ENCODE measurements around the gene IFIT3.

The IFIT3 gene

DNA sequence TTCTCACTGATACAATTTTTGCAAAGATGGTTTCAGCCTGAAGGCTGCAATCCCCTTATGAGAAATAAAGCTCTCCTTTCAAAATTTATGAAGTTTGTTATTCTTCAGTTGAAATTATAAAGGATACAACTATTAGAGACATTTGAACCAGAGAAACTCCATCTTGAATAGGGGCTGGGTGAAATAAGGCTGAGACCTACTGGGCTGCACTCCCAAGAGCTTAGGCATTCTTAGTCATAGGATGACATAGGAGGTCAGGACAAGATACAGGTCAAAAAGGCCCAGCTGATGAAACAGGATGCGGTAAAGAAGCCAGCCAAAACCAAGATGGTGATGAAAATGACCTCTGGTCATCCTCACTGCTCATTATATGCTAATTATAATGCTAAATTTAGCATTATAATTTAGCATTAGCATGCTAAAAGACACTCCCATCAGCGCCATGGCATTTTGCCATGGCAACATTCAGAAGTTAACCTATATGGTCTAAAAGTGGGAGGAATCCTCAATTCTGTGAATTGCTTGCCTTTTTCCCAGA is 27.7 kb downstream of the IFIT3 start:
- Histone ChIP-seq H3K79me2 (no peaks in the 10 kb centered on the region), H2AFZ (no peak overlapping the region), H3K4me3 (ENCODE audit: low read depth, low read length) (no peak overlapping the region), H3K9me3 (ENCODE audit: control insufficient read depth, low read length) (no peaks in the 10 kb centered on the region), H3K27me3 (ENCODE audit: control insufficient read depth, insufficient read depth, low read length) (no peaks in the 10 kb centered on the region), H3K36me3 (ENCODE audit: control insufficient read depth, insufficient read depth, low read length) (no peaks in the 10 kb centered on the region), H3K9ac (no peak overlapping the region), H3K4me1 (no peaks in the 10 kb centered on the region), H3K27ac (no peak overlapping the region), H3K4me2 (ENCODE audit: low read length) (no peak overlapping the region)
- TF ChIP-seq, protein P1, sequence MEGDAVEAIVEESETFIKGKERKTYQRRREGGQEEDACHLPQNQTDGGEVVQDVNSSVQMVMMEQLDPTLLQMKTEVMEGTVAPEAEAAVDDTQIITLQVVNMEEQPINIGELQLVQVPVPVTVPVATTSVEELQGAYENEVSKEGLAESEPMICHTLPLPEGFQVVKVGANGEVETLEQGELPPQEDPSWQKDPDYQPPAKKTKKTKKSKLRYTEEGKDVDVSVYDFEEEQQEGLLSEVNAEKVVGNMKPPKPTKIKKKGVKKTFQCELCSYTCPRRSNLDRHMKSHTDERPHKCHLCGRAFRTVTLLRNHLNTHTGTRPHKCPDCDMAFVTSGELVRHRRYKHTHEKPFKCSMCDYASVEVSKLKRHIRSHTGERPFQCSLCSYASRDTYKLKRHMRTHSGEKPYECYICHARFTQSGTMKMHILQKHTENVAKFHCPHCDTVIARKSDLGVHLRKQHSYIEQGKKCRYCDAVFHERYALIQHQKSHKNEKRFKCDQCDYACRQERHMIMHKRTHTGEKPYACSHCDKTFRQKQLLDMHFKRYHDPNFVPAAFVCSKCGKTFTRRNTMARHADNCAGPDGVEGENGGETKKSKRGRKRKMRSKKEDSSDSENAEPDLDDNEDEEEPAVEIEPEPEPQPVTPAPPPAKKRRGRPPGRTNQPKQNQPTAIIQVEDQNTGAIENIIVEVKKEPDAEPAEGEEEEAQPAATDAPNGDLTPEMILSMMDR (IDR thresholded peaks at IDR 0.05) = no peak

DNA sequence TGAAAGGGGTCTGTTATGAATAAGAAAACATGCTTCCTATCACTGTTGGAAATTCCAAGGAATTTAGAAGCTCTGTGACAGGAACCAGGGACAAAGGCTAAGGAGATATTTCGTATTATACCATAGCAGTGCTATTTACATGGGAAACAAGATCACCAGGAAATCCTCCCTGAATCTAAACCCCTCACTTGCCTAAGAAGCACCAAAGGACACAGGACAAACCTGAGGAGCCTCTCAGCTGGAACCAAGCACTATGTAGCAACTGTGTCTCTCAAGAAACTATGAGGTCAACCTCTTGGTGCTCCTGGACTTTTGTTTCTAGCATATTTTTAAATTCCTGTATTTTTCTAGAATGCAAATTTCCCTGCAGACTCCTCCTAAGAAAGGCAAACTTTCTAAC is 29.3 kb downstream of the IFIT3 start:
- Histone ChIP-seq H2AFZ (no peak overlapping the region), H3K9me3 (ENCODE audit: control insufficient read depth, low read length) (no peaks in the 10 kb centered on the region), H3K79me2 (no peaks in the 10 kb centered on the region), H3K27ac (no peak overlapping the region), H3K36me3 (ENCODE audit: control insufficient read depth, insufficient read depth, low read length) (no peaks in the 10 kb centered on the region), H3K4me3 (ENCODE audit: low read depth, low read length) (no peak overlapping the region), H3K4me2 (ENCODE audit: low read length) (no peak overlapping the region), H3K4me1 (no peaks in the 10 kb centered on the region), H3K27me3 (ENCODE audit: control insufficient read depth, insufficient read depth, low read length) (no peaks in the 10 kb centered on the region), H3K9ac (no peak overlapping the region)
- TF ChIP-seq, protein P1 (IDR thresholded peaks at IDR 0.05) = no peak

DNA sequence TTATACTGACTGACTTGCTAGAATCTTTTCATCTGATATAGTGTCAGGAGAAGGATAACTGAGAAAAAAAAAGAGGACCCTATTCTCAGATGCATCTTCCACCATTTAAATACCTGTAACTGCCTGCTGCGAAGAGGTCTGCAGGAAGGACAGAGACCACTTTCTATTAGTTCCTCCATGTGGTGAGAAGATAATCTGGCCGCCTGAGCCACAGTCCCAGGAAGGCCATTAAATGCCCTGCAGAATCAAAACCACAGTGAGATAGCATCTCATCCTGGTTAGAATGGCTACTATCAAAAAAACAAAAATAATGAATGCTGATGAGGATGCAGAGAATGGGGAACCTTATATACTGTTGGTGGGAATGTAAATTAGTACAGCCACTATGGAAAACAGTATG is 30.2 kb downstream of the IFIT3 start:
- Histone ChIP-seq H3K4me3 (ENCODE audit: low read depth, low read length) (no peak overlapping the region), H3K9ac (no peak overlapping the region), H3K79me2 (no peaks in the 10 kb centered on the region), H3K4me2 (ENCODE audit: low read length) (no peak overlapping the region), H3K27ac (no peak overlapping the region), H3K4me1 (no peaks in the 10 kb centered on the region), H3K9me3 (ENCODE audit: control insufficient read depth, low read length) (no peaks in the 10 kb centered on the region), H3K27me3 (ENCODE audit: control insufficient read depth, insufficient read depth, low read length) (no peaks in the 10 kb centered on the region), H2AFZ (no peak overlapping the region), H3K36me3 (ENCODE audit: control insufficient read depth, insufficient read depth, low read length) (no peaks in the 10 kb centered on the region)
- TF ChIP-seq, protein P1 (IDR thresholded peaks at IDR 0.05) = no peak

DNA sequence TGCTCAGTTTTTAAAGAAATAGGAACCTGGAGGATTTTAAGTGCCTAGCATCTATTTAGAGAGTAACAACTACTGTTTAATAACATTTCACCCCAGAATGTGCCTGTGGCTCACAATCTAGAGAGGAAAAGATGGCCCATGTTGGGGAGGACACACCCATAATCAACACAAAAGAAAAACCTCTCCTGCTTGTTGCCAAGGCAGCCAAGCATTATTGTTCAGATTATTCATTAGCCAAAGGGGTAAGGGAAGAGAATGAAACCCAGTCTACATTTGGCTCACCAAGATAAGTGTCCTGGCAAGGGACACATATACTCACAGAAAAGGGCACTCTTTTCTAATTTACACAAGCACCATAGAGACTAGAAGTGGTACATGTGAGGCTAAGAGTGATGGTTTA is 32.4 kb downstream of the IFIT3 start:
- no peaks in the 10 kb centered on the region for H3K36me3 ChIP-seq (ENCODE audit: control insufficient read depth, insufficient read depth, low read length)
- H3K27ac ChIP-seq = no peak overlapping the region
- no peak overlapping the region for H2AFZ ChIP-seq
- H3K9me3 ChIP-seq (ENCODE audit: control insufficient read depth, low read length) = no peaks in the 10 kb centered on the region
- TF ChIP-seq, protein P1 (IDR thresholded peaks at IDR 0.05) = no peak
- H3K9ac ChIP-seq = no peak overlapping the region
- H3K27me3 ChIP-seq (ENCODE audit: control insufficient read depth, insufficient read depth, low read length) = no peaks in the 10 kb centered on the region
- H3K79me2 ChIP-seq = no peaks in the 10 kb centered on the region
- peaks cover 2% of the 10 kb centered on the region for H3K4me1 ChIP-seq
- H3K4me2 ChIP-seq (ENCODE audit: low read length) = no peak overlapping the region
- no peak overlapping the region for H3K4me3 ChIP-seq (ENCODE audit: low read depth, low read length)

DNA sequence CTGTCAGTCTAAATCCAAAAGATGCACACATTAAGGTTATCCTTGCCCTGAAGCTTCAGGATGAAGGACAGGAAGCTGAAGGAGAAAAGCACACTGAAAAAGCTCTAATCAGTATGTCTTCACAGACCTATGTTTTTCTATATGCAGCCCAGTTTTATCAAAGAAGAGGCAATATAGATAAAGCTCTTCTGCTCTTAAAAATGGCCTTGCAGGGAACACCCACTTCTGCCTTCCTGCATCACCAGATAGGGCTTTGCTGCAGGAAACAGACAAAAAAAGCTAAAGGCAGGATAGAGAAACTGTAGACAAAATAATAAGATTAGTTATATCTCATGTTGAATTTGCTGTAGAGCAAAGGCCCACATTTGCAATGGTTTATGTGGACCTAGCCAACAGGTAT is 35.1 kb downstream of the IFIT3 start:
- TF ChIP-seq, protein P1 (IDR thresholded peaks at IDR 0.05) = no peak
- Histone ChIP-seq H3K36me3 (ENCODE audit: control insufficient read depth, insufficient read depth, low read length) (no peaks in the 10 kb centered on the region), H3K9me3 (ENCODE audit: control insufficient read depth, low read length) (no peaks in the 10 kb centered on the region), H3K4me2 (ENCODE audit: low read length) (no peak overlapping the region), H3K79me2 (no peaks in the 10 kb centered on the region), H3K27ac (no peak overlapping the region), H3K4me3 (ENCODE audit: low read depth, low read length) (no peak overlapping the region), H3K4me1 (peaks cover 8% of the 10 kb centered on the region), H2AFZ (no peak overlapping the region), H3K27me3 (ENCODE audit: control insufficient read depth, insufficient read depth, low read length) (no peaks in the 10 kb centered on the region), H3K9ac (no peak overlapping the region)
